HEK293 (cell line): ENCODE measurements around the gene S100A16.

ENCODE experiments used
- EGR2 ChIP-seq: fragments of 450-650 bp; formaldehyde crosslinking; IDR thresholded peaks from 2 replicates; pipeline ENCODE4 v1.5.1; 2016; ENCODE audit warnings: low read depth, missing biosample characterization, missing genetic modification characterization
- SALL2 ChIP-seq: fragments of 450-650 bp; formaldehyde crosslinking; IDR thresholded peaks from 2 replicates; pipeline ENCODE4 v1.5.0; 2017; ENCODE audit warnings: missing biosample characterization, mild to moderate bottlenecking, missing genetic modification characterization, borderline replicate concordance
- ZBTB7A ChIP-seq: fragments of 450-650 bp; formaldehyde crosslinking; IDR thresholded peaks from 2 replicates; pipeline ENCODE4 v1.5.1; 2016; ENCODE audit warnings: low read depth, missing biosample characterization, missing genetic modification characterization
- ZBTB8A ChIP-seq: fragments of 450-650 bp; formaldehyde crosslinking; IDR thresholded peaks from 2 replicates; pipeline ENCODE4 v1.5.1; 2016; ENCODE audit warnings: missing biosample characterization, missing genetic modification characterization
- ZNF114 ChIP-seq: fragments of 450-650 bp; formaldehyde crosslinking; IDR thresholded peaks from 2 replicates; pipeline ENCODE4 v1.5.0; 2017; ENCODE audit warnings: missing biosample characterization, missing genetic modification characterization
- ZNF157 ChIP-seq: fragments of 450-650 bp; formaldehyde crosslinking; IDR thresholded peaks from 2 replicates; pipeline ENCODE4 v1.5.1; 2016; ENCODE audit warnings: missing biosample characterization, missing genetic modification characterization
- ZNF16 ChIP-seq: fragments of 450-650 bp; formaldehyde crosslinking; IDR thresholded peaks from 2 replicates; pipeline ENCODE4 v1.5.1; 2016; ENCODE audit warnings: low read depth, missing biosample characterization, missing genetic modification characterization
- ZNF23 ChIP-seq: fragments of 450-650 bp; formaldehyde crosslinking; IDR thresholded peaks from 2 replicates; pipeline ENCODE4 v1.5.1; 2016; ENCODE audit warnings: missing biosample characterization, missing genetic modification characterization, borderline replicate concordance
- ZNF274 ChIP-seq, 2 experiments: fragments of 200-500 bp in 1 of 2; fragments of 450-650 bp in 1 of 2; sonication (Bioruptor generic) in 1 of 2; formaldehyde crosslinking in 1 of 2; IDR thresholded peaks; 2 replicates each; pipeline versions ENCODE4 v1.5.1 to v1.6.1; 2014 to 2016; ENCODE audit warnings: borderline replicate concordance in 1 of 2, inconsistent platforms in 1 of 2, low read length in 1 of 2, missing biosample characterization in 1 of 2, missing genetic modification characterization in 1 of 2
- ZNF433 ChIP-seq: fragments of 450-650 bp; formaldehyde crosslinking; IDR thresholded peaks from 2 replicates; pipeline ENCODE4 v1.5.1; 2016; ENCODE audit warnings: missing biosample characterization, missing genetic modification characterization, low read depth
- ZNF473 ChIP-seq: fragments of 450-650 bp; formaldehyde crosslinking; IDR thresholded peaks from 2 replicates; pipeline ENCODE4 v1.5.1; 2017; ENCODE audit warnings: missing biosample characterization, missing genetic modification characterization
- ZNF558 ChIP-seq: fragments of 450-650 bp; formaldehyde crosslinking; IDR thresholded peaks from 2 replicates; pipeline ENCODE4 v1.5.1; 2016; ENCODE audit warnings: missing biosample characterization, missing genetic modification characterization
- ZNF560 ChIP-seq: fragments of 450-650 bp; formaldehyde crosslinking; IDR thresholded peaks from 2 replicates; pipeline ENCODE4 v1.5.1; 2017; ENCODE audit warnings: missing biosample characterization, missing genetic modification characterization, borderline replicate concordance
- ZNF585B ChIP-seq: fragments of 450-650 bp; formaldehyde crosslinking; IDR thresholded peaks from 2 replicates; pipeline ENCODE4 v1.5.1; 2016; ENCODE audit warnings: missing biosample characterization, missing genetic modification characterization
- ZNF623 ChIP-seq: fragments of 450-650 bp; formaldehyde crosslinking; IDR thresholded peaks from 2 replicates; pipeline ENCODE4 v1.5.1; 2016; ENCODE audit warnings: missing biosample characterization, missing genetic modification characterization
- ZNF624 ChIP-seq: fragments of 450-650 bp; formaldehyde crosslinking; IDR thresholded peaks from 2 replicates; pipeline ENCODE4 v1.5.1; 2017; ENCODE audit warnings: missing biosample characterization, missing genetic modification characterization
- ZNF658 ChIP-seq: fragments of 450-650 bp; formaldehyde crosslinking; IDR thresholded peaks from 2 replicates; pipeline ENCODE4; 2016; ENCODE audit warnings: missing biosample characterization, missing genetic modification characterization
- ZNF660 ChIP-seq: fragments of 450-650 bp; IDR thresholded peaks from 2 replicates; pipeline ENCODE4 v1.5.1; 2018; ENCODE audit warnings: missing biosample characterization, mild to moderate bottlenecking, missing genetic modification characterization
- ZNF747 ChIP-seq: fragments of 450-650 bp; formaldehyde crosslinking; IDR thresholded peaks from 2 replicates; pipeline ENCODE4 v1.5.1; 2016; ENCODE audit warnings: missing biosample characterization, missing genetic modification characterization
- ZNF792 ChIP-seq: fragments of 450-650 bp; formaldehyde crosslinking; IDR thresholded peaks from 2 replicates; pipeline ENCODE4 v1.5.1; 2016; ENCODE audit warnings: missing biosample characterization, missing genetic modification characterization
- TF ChIP-seq, protein P1 (sequence below): fragments of 450-650 bp; formaldehyde crosslinking; IDR thresholded peaks from 2 replicates; pipeline ENCODE4 v1.5.0; 2017; ENCODE audit warnings: missing biosample characterization, missing genetic modification characterization, borderline replicate concordance
- TF ChIP-seq, protein P2 (sequence below): fragments of 450-650 bp; IDR thresholded peaks from 2 replicates; pipeline ENCODE4 v1.5.1; 2018; ENCODE audit warnings: missing biosample characterization, mild to moderate bottlenecking, missing genetic modification characterization
- TF ChIP-seq, protein P3 (sequence below): fragments of 450-650 bp; formaldehyde crosslinking; conservative IDR thresholded peaks from 2 replicates; pipeline ENCODE4 v1.5.1; 2016; ENCODE audit warnings: low read depth, missing biosample characterization, missing genetic modification characterization
- TF ChIP-seq, protein P4 (sequence below): fragments of 450-650 bp; formaldehyde crosslinking; IDR thresholded peaks from 2 replicates; pipeline ENCODE4 v1.5.1; 2016; ENCODE audit warnings: missing biosample characterization, missing genetic modification characterization
- TF ChIP-seq, protein P5 (sequence below): fragments of 450-650 bp; formaldehyde crosslinking; IDR thresholded peaks from 2 replicates; pipeline ENCODE4 v1.5.1; 2016; ENCODE audit warnings: missing biosample characterization, missing genetic modification characterization
- TF ChIP-seq, protein P6 (sequence below): fragments of 450-650 bp; formaldehyde crosslinking; IDR thresholded peaks from 2 replicates; pipeline ENCODE4 v1.5.1; 2016; ENCODE audit warnings: missing biosample characterization, missing genetic modification characterization

The S100A16 gene

DNA sequence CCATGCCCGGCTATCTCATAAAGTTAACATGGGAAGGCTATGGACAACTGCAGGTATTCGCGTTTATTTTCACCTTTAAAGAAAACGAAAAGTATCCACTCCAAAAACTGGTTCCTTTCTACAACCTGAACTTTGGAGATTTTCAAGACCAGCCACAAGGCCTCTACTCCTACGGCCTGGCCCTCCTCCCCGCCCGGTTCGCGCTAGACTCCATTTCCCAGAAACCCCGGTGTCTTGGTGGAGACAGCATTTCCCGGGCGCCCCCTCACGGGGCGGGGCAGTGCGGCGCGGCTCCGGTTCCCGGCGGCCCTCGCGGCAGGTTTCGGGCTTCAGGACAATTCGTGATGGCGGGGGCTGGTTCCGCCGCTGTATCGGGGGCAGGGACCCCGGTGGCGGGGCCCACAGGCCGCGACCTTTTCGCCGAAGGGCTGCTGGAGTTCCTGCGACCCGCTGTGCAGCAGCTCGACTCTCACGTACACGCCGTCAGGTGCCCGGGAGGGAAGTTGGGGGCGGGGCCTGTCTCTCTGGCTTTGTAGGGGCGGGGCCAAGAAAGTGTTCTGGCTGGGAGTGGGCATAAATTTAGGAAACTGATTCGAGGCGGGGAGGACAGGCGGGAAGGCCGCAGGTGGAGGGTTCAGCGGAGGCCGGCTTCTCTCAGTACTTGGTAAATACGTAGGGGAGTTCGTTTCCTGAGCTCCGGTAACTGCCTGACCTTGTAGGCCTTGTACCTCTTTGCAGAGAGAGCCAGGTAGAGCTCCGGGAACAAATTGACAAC, 45.6 kb upstream of the S100A16 start, which contains the start of gene SNAPIN (continued):
- TF ChIP-seq, protein P1, sequence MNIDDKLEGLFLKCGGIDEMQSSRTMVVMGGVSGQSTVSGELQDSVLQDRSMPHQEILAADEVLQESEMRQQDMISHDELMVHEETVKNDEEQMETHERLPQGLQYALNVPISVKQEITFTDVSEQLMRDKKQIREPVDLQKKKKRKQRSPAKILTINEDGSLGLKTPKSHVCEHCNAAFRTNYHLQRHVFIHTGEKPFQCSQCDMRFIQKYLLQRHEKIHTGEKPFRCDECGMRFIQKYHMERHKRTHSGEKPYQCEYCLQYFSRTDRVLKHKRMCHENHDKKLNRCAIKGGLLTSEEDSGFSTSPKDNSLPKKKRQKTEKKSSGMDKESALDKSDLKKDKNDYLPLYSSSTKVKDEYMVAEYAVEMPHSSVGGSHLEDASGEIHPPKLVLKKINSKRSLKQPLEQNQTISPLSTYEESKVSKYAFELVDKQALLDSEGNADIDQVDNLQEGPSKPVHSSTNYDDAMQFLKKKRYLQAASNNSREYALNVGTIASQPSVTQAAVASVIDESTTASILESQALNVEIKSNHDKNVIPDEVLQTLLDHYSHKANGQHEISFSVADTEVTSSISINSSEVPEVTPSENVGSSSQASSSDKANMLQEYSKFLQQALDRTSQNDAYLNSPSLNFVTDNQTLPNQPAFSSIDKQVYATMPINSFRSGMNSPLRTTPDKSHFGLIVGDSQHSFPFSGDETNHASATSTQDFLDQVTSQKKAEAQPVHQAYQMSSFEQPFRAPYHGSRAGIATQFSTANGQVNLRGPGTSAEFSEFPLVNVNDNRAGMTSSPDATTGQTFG (tag by site-specific recombination): no peak
- no peak for TF ChIP-seq ZBTB7A
- TF ChIP-seq, protein P2, sequence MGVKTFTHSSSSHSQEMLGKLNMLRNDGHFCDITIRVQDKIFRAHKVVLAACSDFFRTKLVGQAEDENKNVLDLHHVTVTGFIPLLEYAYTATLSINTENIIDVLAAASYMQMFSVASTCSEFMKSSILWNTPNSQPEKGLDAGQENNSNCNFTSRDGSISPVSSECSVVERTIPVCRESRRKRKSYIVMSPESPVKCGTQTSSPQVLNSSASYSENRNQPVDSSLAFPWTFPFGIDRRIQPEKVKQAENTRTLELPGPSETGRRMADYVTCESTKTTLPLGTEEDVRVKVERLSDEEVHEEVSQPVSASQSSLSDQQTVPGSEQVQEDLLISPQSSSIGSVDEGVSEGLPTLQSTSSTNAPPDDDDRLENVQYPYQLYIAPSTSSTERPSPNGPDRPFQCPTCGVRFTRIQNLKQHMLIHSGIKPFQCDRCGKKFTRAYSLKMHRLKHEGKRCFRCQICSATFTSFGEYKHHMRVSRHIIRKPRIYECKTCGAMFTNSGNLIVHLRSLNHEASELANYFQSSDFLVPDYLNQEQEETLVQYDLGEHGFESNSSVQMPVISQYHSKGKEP (tag by site-specific recombination): no peak
- TF ChIP-seq, protein P3, sequence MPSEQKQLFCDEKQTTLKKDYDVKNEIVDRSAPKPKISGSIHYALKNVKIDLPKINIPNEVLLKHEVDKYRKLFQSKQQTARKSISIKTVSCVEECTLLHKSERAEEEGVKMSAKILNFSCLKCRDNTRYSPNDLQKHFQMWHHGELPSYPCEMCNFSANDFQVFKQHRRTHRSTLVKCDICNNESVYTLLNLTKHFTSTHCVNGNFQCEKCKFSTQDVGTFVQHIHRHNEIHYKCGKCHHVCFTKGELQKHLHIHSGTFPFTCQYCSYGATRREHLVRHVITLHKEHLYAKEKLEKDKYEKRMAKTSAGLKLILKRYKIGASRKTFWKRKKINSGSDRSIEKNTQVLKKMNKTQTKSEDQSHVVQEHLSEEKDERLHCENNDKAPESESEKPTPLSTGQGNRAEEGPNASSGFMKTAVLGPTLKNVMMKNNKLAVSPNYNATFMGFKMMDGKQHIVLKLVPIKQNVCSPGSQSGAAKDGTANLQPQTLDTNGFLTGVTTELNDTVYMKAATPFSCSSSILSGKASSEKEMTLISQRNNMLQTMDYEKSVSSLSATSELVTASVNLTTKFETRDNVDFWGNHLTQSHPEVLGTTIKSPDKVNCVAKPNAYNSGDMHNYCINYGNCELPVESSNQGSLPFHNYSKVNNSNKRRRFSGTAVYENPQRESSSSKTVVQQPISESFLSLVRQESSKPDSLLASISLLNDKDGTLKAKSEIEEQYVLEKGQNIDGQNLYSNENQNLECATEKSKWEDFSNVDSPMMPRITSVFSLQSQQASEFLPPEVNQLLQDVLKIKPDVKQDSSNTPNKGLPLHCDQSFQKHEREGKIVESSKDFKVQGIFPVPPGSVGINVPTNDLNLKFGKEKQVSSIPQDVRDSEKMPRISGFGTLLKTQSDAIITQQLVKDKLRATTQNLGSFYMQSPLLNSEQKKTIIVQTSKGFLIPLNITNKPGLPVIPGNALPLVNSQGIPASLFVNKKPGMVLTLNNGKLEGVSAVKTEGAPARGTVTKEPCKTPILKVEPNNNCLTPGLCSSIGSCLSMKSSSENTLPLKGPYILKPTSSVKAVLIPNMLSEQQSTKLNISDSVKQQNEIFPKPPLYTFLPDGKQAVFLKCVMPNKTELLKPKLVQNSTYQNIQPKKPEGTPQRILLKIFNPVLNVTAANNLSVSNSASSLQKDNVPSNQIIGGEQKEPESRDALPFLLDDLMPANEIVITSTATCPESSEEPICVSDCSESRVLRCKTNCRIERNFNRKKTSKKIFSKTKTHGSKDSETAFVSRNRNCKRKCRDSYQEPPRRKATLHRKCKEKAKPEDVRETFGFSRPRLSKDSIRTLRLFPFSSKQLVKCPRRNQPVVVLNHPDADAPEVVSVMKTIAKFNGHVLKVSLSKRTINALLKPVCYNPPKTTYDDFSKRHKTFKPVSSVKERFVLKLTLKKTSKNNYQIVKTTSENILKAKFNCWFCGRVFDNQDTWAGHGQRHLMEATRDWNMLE (tag by site-specific recombination): no peak; the same call in 1 of the 2 replicates
- TF ChIP-seq ZNF473 (tag by site-specific recombination): no peak
- no peak for TF ChIP-seq ZNF792 (tag by site-specific recombination)
- no peak for TF ChIP-seq ZNF585B
- TF ChIP-seq ZNF274 (IDR thresholded peaks at IDR 0.05; ENCODE audit: low read length): no peak
- TF ChIP-seq ZNF274 (tag by site-specific recombination; IDR thresholded peaks at IDR 0.05; ENCODE audit: borderline replicate concordance): no peak
- TF ChIP-seq, protein P4, sequence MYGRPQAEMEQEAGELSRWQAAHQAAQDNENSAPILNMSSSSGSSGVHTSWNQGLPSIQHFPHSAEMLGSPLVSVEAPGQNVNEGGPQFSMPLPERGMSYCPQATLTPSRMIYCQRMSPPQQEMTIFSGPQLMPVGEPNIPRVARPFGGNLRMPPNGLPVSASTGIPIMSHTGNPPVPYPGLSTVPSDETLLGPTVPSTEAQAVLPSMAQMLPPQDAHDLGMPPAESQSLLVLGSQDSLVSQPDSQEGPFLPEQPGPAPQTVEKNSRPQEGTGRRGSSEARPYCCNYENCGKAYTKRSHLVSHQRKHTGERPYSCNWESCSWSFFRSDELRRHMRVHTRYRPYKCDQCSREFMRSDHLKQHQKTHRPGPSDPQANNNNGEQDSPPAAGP: peak; percentile 63; the same call in 1 of the 2 replicates
- peak; percentile 41; the same call in 1 of the 2 replicates for TF ChIP-seq ZNF660
- TF ChIP-seq ZNF433: no peak
- no peak for TF ChIP-seq ZNF747 (tag by site-specific recombination)
- TF ChIP-seq, protein P5, sequence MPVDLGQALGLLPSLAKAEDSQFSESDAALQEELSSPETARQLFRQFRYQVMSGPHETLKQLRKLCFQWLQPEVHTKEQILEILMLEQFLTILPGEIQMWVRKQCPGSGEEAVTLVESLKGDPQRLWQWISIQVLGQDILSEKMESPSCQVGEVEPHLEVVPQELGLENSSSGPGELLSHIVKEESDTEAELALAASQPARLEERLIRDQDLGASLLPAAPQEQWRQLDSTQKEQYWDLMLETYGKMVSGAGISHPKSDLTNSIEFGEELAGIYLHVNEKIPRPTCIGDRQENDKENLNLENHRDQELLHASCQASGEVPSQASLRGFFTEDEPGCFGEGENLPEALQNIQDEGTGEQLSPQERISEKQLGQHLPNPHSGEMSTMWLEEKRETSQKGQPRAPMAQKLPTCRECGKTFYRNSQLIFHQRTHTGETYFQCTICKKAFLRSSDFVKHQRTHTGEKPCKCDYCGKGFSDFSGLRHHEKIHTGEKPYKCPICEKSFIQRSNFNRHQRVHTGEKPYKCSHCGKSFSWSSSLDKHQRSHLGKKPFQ (tag by site-specific recombination): no peak
- TF ChIP-seq ZNF558 (tag by site-specific recombination): no peak
- TF ChIP-seq ZNF624 (tag by site-specific recombination): no peak
- TF ChIP-seq ZNF623 (tag by site-specific recombination): no peak
- TF ChIP-seq, protein P6, sequence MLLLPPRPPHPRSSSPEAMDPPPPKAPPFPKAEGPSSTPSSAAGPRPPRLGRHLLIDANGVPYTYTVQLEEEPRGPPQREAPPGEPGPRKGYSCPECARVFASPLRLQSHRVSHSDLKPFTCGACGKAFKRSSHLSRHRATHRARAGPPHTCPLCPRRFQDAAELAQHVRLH (tag by site-specific recombination): no peak
- no peak for TF ChIP-seq ZNF114 (tag by site-specific recombination)
- TF ChIP-seq ZNF560 (tag by site-specific recombination): no peak
- TF ChIP-seq ZBTB8A: peak; percentile 37; the same call in 1 of the 2 replicates
- no peak for TF ChIP-seq ZNF658 (tag by site-specific recombination)
- no peak for TF ChIP-seq ZNF23
- no peak for TF ChIP-seq SALL2 (tag by site-specific recombination)
- no peak; the same call in 1 of the 2 replicates for TF ChIP-seq EGR2 (tag by site-specific recombination)
- TF ChIP-seq ZNF157 (tag by site-specific recombination): no peak
- TF ChIP-seq ZNF16 (tag by site-specific recombination): no peak
